ENCODE measurements around the gene HIBADH. TPM values are rescaled to one million over a fixed set of nuclear protein-coding genes. Genes with fewer than 3 reads are reported as not detected.
"Not testable (repeated sequence)": the region's sequence is repeated elsewhere in the genome, so short reads cannot be mapped to it uniquely, and the experiment has no call there.

The HIBADH gene
- total RNA-seq, 1 donor from 2014 or later, result 10.3 TPM

DNA sequence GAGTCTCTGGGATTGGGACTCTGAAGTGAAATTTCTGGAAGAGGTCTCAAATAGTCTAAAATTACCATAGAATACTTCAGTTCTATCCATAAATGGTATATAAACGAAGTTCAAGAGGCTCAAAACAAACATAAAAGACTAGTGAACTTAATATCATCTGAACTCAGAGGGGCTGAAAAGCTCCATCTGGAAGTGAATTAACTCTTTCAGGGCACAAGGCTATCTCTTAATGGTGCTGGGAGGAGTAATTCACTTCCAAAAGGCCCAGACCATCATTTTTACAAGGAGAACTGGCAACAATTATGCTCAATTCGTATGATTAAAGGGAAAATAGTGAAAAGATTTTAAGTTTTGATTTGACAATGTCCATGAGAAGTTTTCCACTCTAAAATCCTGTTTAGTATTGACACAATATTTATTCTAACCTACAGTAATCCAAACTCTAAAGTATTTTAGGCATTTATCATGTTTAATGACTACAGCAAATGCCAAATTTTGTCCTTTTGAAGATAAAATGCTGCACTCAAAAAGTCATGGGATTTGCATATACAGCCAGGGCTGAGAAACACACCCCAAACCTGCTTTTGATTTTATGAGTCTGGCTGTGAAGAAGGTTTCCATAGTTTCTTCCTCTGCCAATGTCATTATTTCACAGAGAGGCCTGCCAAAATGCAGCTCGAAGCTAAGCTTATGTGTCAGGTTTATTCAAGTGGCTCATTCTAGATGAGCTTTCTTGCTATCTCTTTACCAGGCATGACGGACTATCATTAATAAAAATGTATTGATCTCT lies 143.9 kb downstream of the HIBADH start:
- no peak overlapping the region for H3K4me3 Mint-ChIP-seq (ENCODE audit: unreplicated experiment)
- peaks cover 3% of the 10 kb centered on the region for H3K9me3 Mint-ChIP-seq (ENCODE audit: unreplicated experiment)
- H3K27me3 Mint-ChIP-seq (ENCODE audit: unreplicated experiment), result peaks cover 2% of the 10 kb centered on the region
- peaks cover 17% of the 10 kb centered on the region for H3K4me1 Mint-ChIP-seq (ENCODE audit: low read depth, unreplicated experiment)
- no peak overlapping the region for H3K27ac Mint-ChIP-seq (ENCODE audit: unreplicated experiment)
- TF ChIP-seq, protein P1, sequence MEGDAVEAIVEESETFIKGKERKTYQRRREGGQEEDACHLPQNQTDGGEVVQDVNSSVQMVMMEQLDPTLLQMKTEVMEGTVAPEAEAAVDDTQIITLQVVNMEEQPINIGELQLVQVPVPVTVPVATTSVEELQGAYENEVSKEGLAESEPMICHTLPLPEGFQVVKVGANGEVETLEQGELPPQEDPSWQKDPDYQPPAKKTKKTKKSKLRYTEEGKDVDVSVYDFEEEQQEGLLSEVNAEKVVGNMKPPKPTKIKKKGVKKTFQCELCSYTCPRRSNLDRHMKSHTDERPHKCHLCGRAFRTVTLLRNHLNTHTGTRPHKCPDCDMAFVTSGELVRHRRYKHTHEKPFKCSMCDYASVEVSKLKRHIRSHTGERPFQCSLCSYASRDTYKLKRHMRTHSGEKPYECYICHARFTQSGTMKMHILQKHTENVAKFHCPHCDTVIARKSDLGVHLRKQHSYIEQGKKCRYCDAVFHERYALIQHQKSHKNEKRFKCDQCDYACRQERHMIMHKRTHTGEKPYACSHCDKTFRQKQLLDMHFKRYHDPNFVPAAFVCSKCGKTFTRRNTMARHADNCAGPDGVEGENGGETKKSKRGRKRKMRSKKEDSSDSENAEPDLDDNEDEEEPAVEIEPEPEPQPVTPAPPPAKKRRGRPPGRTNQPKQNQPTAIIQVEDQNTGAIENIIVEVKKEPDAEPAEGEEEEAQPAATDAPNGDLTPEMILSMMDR (IDR thresholded peaks at IDR 0.05; ENCODE audit: partially characterized antibody, unreplicated experiment), result no peak
- DNase-seq, result no peak
- peaks cover 6% of the 10 kb centered on the region for H3K36me3 Mint-ChIP-seq (ENCODE audit: unreplicated experiment)

DNA sequence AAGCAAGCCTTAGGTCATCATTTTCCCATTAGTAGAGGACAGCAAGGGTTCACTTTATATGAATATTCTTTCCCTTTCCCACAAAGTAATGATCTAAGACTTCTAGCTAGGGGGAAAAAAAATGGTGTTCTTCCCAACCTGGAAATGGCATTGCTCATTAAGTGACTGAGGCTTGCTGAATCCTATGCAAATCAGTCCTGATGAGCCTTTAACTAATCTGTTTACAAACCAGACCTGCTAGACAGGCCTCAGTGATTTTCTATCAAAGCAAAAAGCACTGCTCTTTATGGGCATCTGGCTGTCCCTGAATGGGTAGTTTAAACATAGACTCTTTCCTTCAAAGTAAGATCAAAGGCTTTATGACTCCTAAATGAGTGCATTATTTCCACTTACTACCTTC lies 146.3 kb downstream of the HIBADH start:
- H3K27ac Mint-ChIP-seq (ENCODE audit: unreplicated experiment), result no peak overlapping the region
- peaks cover 1% of the 10 kb centered on the region for H3K27me3 Mint-ChIP-seq (ENCODE audit: unreplicated experiment)
- no peak overlapping the region for H3K4me3 Mint-ChIP-seq (ENCODE audit: unreplicated experiment)

DNA sequence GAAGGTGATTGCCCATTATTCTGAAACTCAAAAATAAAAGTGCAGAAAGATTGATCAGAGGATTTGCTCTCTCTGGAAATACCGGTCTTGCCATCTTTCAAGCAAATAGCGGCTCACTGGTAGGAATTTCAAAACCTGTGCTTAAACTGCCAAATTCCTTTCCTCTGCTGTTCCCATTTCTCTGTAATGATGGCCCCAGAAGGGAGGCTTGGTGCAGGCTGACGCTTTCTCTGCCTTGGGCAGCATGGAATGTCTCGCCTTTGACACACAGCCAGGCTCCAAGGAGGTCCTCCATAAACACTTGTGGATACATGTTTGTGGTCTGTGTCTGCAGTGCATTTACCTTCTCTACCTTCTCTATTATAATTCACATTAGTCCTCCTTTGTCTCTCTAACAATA lies 146.8 kb downstream of the HIBADH start:
- Mint-ChIP-seq H3K4me3 (ENCODE audit: unreplicated experiment) (no peak overlapping the region), H3K4me1 (ENCODE audit: low read depth, unreplicated experiment) (peaks cover 20% of the 10 kb centered on the region), H3K27ac (ENCODE audit: unreplicated experiment) (no peak overlapping the region)

More for the DNA sequence above, 146.3 kb downstream of the HIBADH start:
- H3K4me1 Mint-ChIP-seq (ENCODE audit: low read depth, unreplicated experiment), result peaks cover 20% of the 10 kb centered on the region
- TF ChIP-seq, protein P1 (IDR thresholded peaks at IDR 0.05; ENCODE audit: partially characterized antibody, unreplicated experiment), result no peak
- H3K36me3 Mint-ChIP-seq (ENCODE audit: unreplicated experiment), result no peaks in the 10 kb centered on the region
- H3K9me3 Mint-ChIP-seq (ENCODE audit: unreplicated experiment), result peaks cover 3% of the 10 kb centered on the region
- DNase-seq, result no peak

DNA sequence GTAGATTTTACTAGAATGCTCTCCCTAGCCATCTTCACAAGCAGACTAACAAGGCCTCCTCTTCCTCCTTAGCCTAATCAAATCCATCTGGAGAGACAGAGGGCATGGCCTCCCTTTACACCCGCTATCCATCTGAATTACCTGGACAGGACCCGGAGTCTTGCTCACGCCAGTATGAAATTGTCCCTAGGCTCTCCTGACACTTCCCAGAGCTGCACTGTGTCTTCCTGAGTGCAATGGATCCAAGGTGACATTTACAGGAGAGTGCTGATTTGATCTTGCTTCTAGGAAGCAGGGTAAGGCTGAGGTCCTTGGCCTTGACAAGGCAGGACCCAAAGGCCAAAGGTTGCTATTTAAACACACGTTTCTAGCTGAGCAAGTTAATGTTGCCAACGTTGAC lies 147.8 kb downstream of the HIBADH start:
- TF ChIP-seq, protein P1 (IDR thresholded peaks at IDR 0.05; ENCODE audit: partially characterized antibody, unreplicated experiment), result no peak
- Mint-ChIP-seq H3K36me3 (ENCODE audit: unreplicated experiment) (no peaks in the 10 kb centered on the region), H3K4me1 (ENCODE audit: low read depth, unreplicated experiment) (peaks cover 18% of the 10 kb centered on the region), H3K9me3 (ENCODE audit: unreplicated experiment) (peaks cover 3% of the 10 kb centered on the region), H3K27ac (ENCODE audit: unreplicated experiment) (no peak overlapping the region), H3K27me3 (ENCODE audit: unreplicated experiment) (no peaks in the 10 kb centered on the region), H3K4me3 (ENCODE audit: unreplicated experiment) (no peak overlapping the region)
- no peak for DNase-seq

More for the DNA sequence above, 146.8 kb downstream of the HIBADH start:
- Mint-ChIP-seq H3K9me3 (ENCODE audit: unreplicated experiment) (peaks cover 3% of the 10 kb centered on the region), H3K36me3 (ENCODE audit: unreplicated experiment) (no peaks in the 10 kb centered on the region), H3K27me3 (ENCODE audit: unreplicated experiment) (no peaks in the 10 kb centered on the region)
- TF ChIP-seq, protein P1 (IDR thresholded peaks at IDR 0.05; ENCODE audit: partially characterized antibody, unreplicated experiment), result no peak
- no peak for DNase-seq

DNA sequence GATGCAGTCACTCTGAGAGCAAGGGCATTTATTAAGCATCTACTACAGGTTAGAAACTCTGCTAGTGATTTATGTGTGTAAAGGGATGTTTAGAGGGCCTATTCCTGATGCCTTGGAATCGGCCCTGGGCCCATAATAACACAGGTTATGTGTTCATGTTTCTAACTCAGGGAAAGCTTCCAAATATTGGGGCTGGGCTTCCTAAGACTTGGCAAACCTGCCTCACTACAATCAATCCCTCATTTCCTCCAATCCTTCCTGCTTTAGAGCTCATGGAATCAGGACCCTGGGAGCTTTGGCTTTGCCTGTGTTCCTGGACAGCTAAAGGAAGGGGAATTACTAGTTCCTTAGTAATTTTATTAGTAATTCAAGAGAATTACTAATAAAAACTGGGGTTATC lies 148.8 kb downstream of the HIBADH start:
- DNase-seq, result no peak
- Mint-ChIP-seq H3K4me1 (ENCODE audit: low read depth, unreplicated experiment) (peaks cover 10% of the 10 kb centered on the region), H3K27ac (ENCODE audit: unreplicated experiment) (no peak overlapping the region), H3K4me3 (ENCODE audit: unreplicated experiment) (no peak overlapping the region), H3K27me3 (ENCODE audit: unreplicated experiment) (no peaks in the 10 kb centered on the region), H3K9me3 (ENCODE audit: unreplicated experiment) (peaks cover 3% of the 10 kb centered on the region), H3K36me3 (ENCODE audit: unreplicated experiment) (no peaks in the 10 kb centered on the region)
- TF ChIP-seq, protein P1 (IDR thresholded peaks at IDR 0.05; ENCODE audit: partially characterized antibody, unreplicated experiment), result no peak

DNA sequence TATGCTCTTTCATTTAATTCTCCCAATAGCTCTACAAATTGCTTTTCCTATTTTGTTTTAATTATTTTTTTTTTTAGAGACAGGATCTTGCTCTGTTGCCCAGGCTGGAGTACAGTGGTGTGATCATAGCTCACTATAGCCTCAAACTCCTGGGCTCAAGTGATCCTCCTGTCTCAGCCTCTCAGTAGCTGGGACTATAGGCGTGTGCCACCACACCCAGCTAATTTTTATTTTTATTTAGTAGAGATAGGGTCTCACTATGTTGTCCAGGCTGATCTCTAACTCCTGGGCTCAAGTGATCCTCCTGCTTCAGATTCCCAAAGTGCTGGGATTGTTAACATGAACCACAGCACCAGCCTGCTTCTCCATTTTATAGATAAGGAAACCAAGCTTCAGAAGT lies 151.3 kb downstream of the HIBADH start:
- H3K27ac Mint-ChIP-seq (ENCODE audit: unreplicated experiment); H3K9me3 Mint-ChIP-seq (ENCODE audit: unreplicated experiment); H3K4me3 Mint-ChIP-seq (ENCODE audit: unreplicated experiment); DNase-seq; H3K36me3 Mint-ChIP-seq (ENCODE audit: unreplicated experiment); H3K4me1 Mint-ChIP-seq (ENCODE audit: low read depth, unreplicated experiment); H3K27me3 Mint-ChIP-seq (ENCODE audit: unreplicated experiment): not testable (repeated sequence)

Data from glutamatergic neuron (in vitro differentiated cells).